Mesendoderm (in vitro differentiated cells): ENCODE data around the gene UBE2R2.

Experiments
- DNase-seq: peaks from one replicate; pipeline ENCODE4 v3.0.0; 2013
- H2AK5ac ChIP-seq: 2 replicates; pipeline ENCODE4 v1.6.1; 2013; ENCODE audit warnings: low read length, inconsistent platforms
- H2BK120ac ChIP-seq: 2 replicates; pipeline ENCODE4 v1.6.1; 2013; ENCODE audit warnings: low read depth, mild to moderate bottlenecking, low read length, moderate library complexity, mixed read lengths
- H2BK15ac ChIP-seq: replicated peaks from 2 replicates; pipeline ENCODE4 v1.6.1; 2013; ENCODE audit warnings: low read depth, mild to moderate bottlenecking, moderate library complexity
- H2BK5ac ChIP-seq: 2 replicates; pipeline ENCODE4 v1.6.1; 2013; ENCODE audit warnings: low read length, inconsistent platforms
- H3K18ac ChIP-seq: 2 replicates; pipeline ENCODE4 v1.6.1; 2013; ENCODE audit warnings: mild to moderate bottlenecking, low read length, mixed read lengths
- H3K23ac ChIP-seq: one replicate; pipeline ENCODE4 v1.6.1; 2013; ENCODE audit warnings: low read length
- H3K27ac ChIP-seq: 2 replicates; pipeline ENCODE4 v1.5.1; 2013; ENCODE audit warnings: low read depth, mild to moderate bottlenecking, inconsistent platforms, low read length, moderate library complexity
- H3K27me3 ChIP-seq: 2 replicates; pipeline ENCODE4 v1.6.1; 2013; ENCODE audit warnings: low read length, control low read depth, mild to moderate bottlenecking, inconsistent platforms; ENCODE audit not compliant: insufficient read depth, poor library complexity
- H3K36me3 ChIP-seq: 2 replicates; pipeline ENCODE4 v1.6.1; 2013; ENCODE audit warnings: low read length, inconsistent platforms; ENCODE audit not compliant: control insufficient read depth, insufficient read depth
- H3K4ac ChIP-seq: one replicate; pipeline ENCODE4 v1.6.1; 2013; ENCODE audit warnings: low read depth, mild to moderate bottlenecking, low read length, moderate library complexity
- H3K4me1 ChIP-seq: 2 replicates; pipeline ENCODE4 v1.6.1; 2013; ENCODE audit warnings: low read depth, low read length, inconsistent platforms; ENCODE audit not compliant: control insufficient read depth
- H3K4me2 ChIP-seq: 2 replicates; pipeline ENCODE4 v1.6.1; 2013; ENCODE audit warnings: low read length
- H3K4me3 ChIP-seq: 2 replicates; pipeline ENCODE4 v1.5.1; 2013; ENCODE audit warnings: mild to moderate bottlenecking, low read length
- H3K56ac ChIP-seq: one replicate; pipeline ENCODE4 v1.6.1; 2013; ENCODE audit warnings: low read length
- H3K79me1 ChIP-seq: 2 replicates; pipeline ENCODE4 v1.6.1; 2013; ENCODE audit warnings: low read length, inconsistent platforms
- H3K79me2 ChIP-seq: 2 replicates; pipeline ENCODE4 v1.6.1; 2013; ENCODE audit warnings: mild to moderate bottlenecking, low read length; ENCODE audit not compliant: control insufficient read depth, insufficient read depth
- H3K9ac ChIP-seq: 2 replicates; pipeline ENCODE4 v1.6.1; 2013; ENCODE audit warnings: low read length, inconsistent platforms
- H4K5ac ChIP-seq: one replicate; pipeline ENCODE4 v1.6.1; 2013; ENCODE audit warnings: low read length
- H4K8ac ChIP-seq: one replicate; pipeline ENCODE4 v1.6.1; 2013; ENCODE audit warnings: low read depth, mild to moderate bottlenecking, control low read depth, low read length, moderate library complexity
- WGBS: extraction: QIAGEN DNeasy Blood & Tissue Kit; methylation state at CpG from one replicate; pipeline ENCODE4 v1.1.7; 2013; ENCODE audit warnings: low lambda C conversion rate, missing lambda C conversion rate; ENCODE audit not compliant: insufficient coverage; ENCODE audit errors: extremely low coverage; 5-methylcytosine and 5-hydroxymethylcytosine counted together

UBE2R2 gene

GRCh38 chr9:33850267-33850629 is 33.3 kb downstream of the UBE2R2 start:
- Histone ChIP-seq H3K18ac (no peak overlapping the region), H2BK5ac (no peak overlapping the region), H2AK5ac (no peak overlapping the region), H3K4me1 (no peaks in the 10 kb centered on the region), H3K4ac (no peak overlapping the region), H3K79me2 (peaks cover 21% of the 10 kb centered on the region), H4K5ac (no peak overlapping the region), H3K9ac (no peak overlapping the region), H3K56ac (no peak overlapping the region), H3K27me3 (no peaks in the 10 kb centered on the region), H4K8ac (no peak overlapping the region), H3K36me3 (no peaks in the 10 kb centered on the region), H3K23ac (no peak overlapping the region), H3K79me1 (peaks cover 3% of the 10 kb centered on the region), H2BK120ac (no peak overlapping the region), H3K4me2 (no peak overlapping the region), H3K4me3 (no peak overlapping the region), H2BK15ac (no peak overlapping the region), H3K27ac (no peak overlapping the region)
- DNase-seq: no peak
- no CpG with 5 or more reads among the region's 4 CpGs for WGBS

DNA sequence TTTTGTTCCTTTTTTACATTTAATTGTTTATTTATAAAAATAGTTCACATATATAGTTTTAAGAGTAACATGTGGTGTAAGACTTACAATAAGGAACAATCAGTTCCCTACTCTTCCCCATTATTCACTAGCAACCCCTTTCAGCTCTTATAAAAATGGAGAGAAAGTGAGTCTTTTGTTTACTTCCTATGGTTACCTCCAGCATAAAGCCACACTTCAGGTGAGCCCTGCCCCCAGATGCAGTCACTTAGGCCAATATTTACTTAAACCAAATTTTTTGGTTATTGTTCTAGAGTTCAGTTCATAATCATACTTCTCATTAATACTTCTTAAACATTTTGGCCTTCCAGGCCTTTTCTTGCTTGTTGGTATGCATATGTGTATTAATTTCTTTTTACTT is 33.7 kb downstream of the UBE2R2 start:
- Histone ChIP-seq H3K9ac (no peak overlapping the region), H2BK120ac (no peak overlapping the region), H3K4me2 (no peak overlapping the region), H3K79me2 (peaks cover 25% of the 10 kb centered on the region), H4K5ac (no peak overlapping the region), H2BK15ac (no peak overlapping the region), H3K27ac (no peak overlapping the region), H3K18ac (no peak overlapping the region), H3K4ac (no peak overlapping the region), H3K27me3 (no peaks in the 10 kb centered on the region), H3K56ac (no peak overlapping the region), H3K79me1 (peaks cover 5% of the 10 kb centered on the region), H2BK5ac (no peak overlapping the region), H4K8ac (no peak overlapping the region), H3K4me3 (no peak overlapping the region), H2AK5ac (no peak overlapping the region), H3K23ac (no peak overlapping the region), H3K4me1 (no peaks in the 10 kb centered on the region), H3K36me3 (no peaks in the 10 kb centered on the region)
- DNase-seq: no peak

GRCh38 chr9:33851301-33851700 is 34.3 kb downstream of the UBE2R2 start:
- H3K36me3 ChIP-seq: no peaks in the 10 kb centered on the region
- no peak overlapping the region for H2BK120ac ChIP-seq
- H2BK15ac ChIP-seq: no peak overlapping the region
- H3K79me1 ChIP-seq: peaks cover 8% of the 10 kb centered on the region
- no peak overlapping the region for H3K56ac ChIP-seq
- H3K23ac ChIP-seq: no peak overlapping the region
- no peak overlapping the region for H3K18ac ChIP-seq
- no peak for DNase-seq
- no peak overlapping the region for H3K9ac ChIP-seq
- peaks cover 29% of the 10 kb centered on the region for H3K79me2 ChIP-seq
- no peak overlapping the region for H3K4me2 ChIP-seq
- no peak overlapping the region for H3K4ac ChIP-seq
- no peaks in the 10 kb centered on the region for H3K4me1 ChIP-seq
- H4K5ac ChIP-seq: no peak overlapping the region
- H2AK5ac ChIP-seq: no peak overlapping the region
- no peak overlapping the region for H3K4me3 ChIP-seq
- no peak overlapping the region for H3K27ac ChIP-seq
- H3K27me3 ChIP-seq: no peaks in the 10 kb centered on the region
- no peak overlapping the region for H2BK5ac ChIP-seq
- WGBS: no CpG with 5 or more reads among the region's 1 CpG
- H4K8ac ChIP-seq: no peak overlapping the region

GRCh38 chr9:33852216-33852826 is 35.4 kb downstream of the UBE2R2 start:
- no CpG with 5 or more reads among the region's 8 CpGs for WGBS
- H3K4ac ChIP-seq: no peak overlapping the region
- H3K9ac ChIP-seq: no peak overlapping the region
- H3K27me3 ChIP-seq: no peaks in the 10 kb centered on the region
- no peak overlapping the region for H3K23ac ChIP-seq
- H2BK15ac ChIP-seq: no peak overlapping the region
- no peak overlapping the region for H4K5ac ChIP-seq
- no peak overlapping the region for H2AK5ac ChIP-seq
- no peak overlapping the region for H2BK5ac ChIP-seq
- no peak overlapping the region for H3K18ac ChIP-seq
- peaks cover 26% of the 10 kb centered on the region for H3K79me2 ChIP-seq
- H3K4me2 ChIP-seq: no peak overlapping the region
- no peaks in the 10 kb centered on the region for H3K4me1 ChIP-seq
- H3K27ac ChIP-seq: no peak overlapping the region
- peak; percentile 59 for DNase-seq
- peaks cover 8% of the 10 kb centered on the region for H3K79me1 ChIP-seq
- no peak overlapping the region for H3K56ac ChIP-seq
- no peak overlapping the region for H4K8ac ChIP-seq
- no peak overlapping the region for H2BK120ac ChIP-seq
- no peak overlapping the region for H3K4me3 ChIP-seq
- no peaks in the 10 kb centered on the region for H3K36me3 ChIP-seq

GRCh38 chr9:33856247-33856646 is 39.3 kb downstream of the UBE2R2 start:
- no peak overlapping the region for H2AK5ac ChIP-seq
- no peaks in the 10 kb centered on the region for H3K27me3 ChIP-seq
- H4K8ac ChIP-seq: no peak overlapping the region
- no peak overlapping the region for H3K27ac ChIP-seq
- peaks cover 5% of the 10 kb centered on the region for H3K79me1 ChIP-seq
- H3K4me2 ChIP-seq: no peak overlapping the region
- H3K79me2 ChIP-seq: peaks cover 25% of the 10 kb centered on the region
- no peak overlapping the region for H3K18ac ChIP-seq
- H3K23ac ChIP-seq: no peak overlapping the region
- H3K4me3 ChIP-seq: no peak overlapping the region
- no peak overlapping the region for H4K5ac ChIP-seq
- no peak overlapping the region for H2BK120ac ChIP-seq
- H3K36me3 ChIP-seq: no peaks in the 10 kb centered on the region
- H3K56ac ChIP-seq: no peak overlapping the region
- no peaks in the 10 kb centered on the region for H3K4me1 ChIP-seq
- no peak overlapping the region for H3K9ac ChIP-seq
- no peak overlapping the region for H3K4ac ChIP-seq
- H2BK5ac ChIP-seq: no peak overlapping the region
- no peak for DNase-seq
- no peak overlapping the region for H2BK15ac ChIP-seq

- H2BK15ac ChIP-seq: no peak overlapping the region
- H3K4me1 ChIP-seq: no peaks in the 10 kb centered on the region
- peaks cover 5% of the 10 kb centered on the region for H3K79me1 ChIP-seq
- no CpG with 5 or more reads among the region's 3 CpGs for WGBS
- H3K18ac ChIP-seq: no peak overlapping the region
- H3K23ac ChIP-seq: no peak overlapping the region
- H3K4ac ChIP-seq: no peak overlapping the region
- H4K5ac ChIP-seq: no peak overlapping the region
- no peak overlapping the region for H4K8ac ChIP-seq
- no peak overlapping the region for H3K9ac ChIP-seq
- no peak overlapping the region for H2BK120ac ChIP-seq
- no peaks in the 10 kb centered on the region for H3K36me3 ChIP-seq
- no peak overlapping the region for H3K4me3 ChIP-seq
- no peak overlapping the region for H3K4me2 ChIP-seq
- no peak overlapping the region for H2BK5ac ChIP-seq
- no peaks in the 10 kb centered on the region for H3K27me3 ChIP-seq
- peaks cover 23% of the 10 kb centered on the region for H3K79me2 ChIP-seq
- no peak overlapping the region for H3K27ac ChIP-seq
- H2AK5ac ChIP-seq: no peak overlapping the region
- H3K56ac ChIP-seq: no peak overlapping the region
- no peak for DNase-seq
Observed at GRCh38 chr9:33858423-33858822, 41.5 kb downstream of the UBE2R2 start.
